SK-N-SH (cell line): ENCODE results near the gene LNPEP.

Source experiments
- MAX ChIP-seq: IDR thresholded peaks from 2 replicates; pipeline ENCODE4 v1.4.0; 2012; ENCODE audit warnings: low read depth
- POLR2AphosphoS5 ChIP-seq: IDR thresholded peaks from 2 replicates; pipeline ENCODE4 v1.6.1; 2012; ENCODE audit warnings: low read depth, low read length
- SIN3A ChIP-seq: IDR thresholded peaks from 2 replicates; pipeline ENCODE4 v1.6.1; 2012; ENCODE audit warnings: low read depth, mild to moderate bottlenecking, low read length, moderate library complexity, borderline replicate concordance
- TF ChIP-seq, protein P1 (sequence below): IDR thresholded peaks from 2 replicates; pipeline ENCODE4 v1.4.0; 2012; ENCODE audit warnings: low read depth, borderline replicate concordance
- TF ChIP-seq, protein P2 (sequence below): fragments of 200-600 bp; sonication (generic); IDR thresholded peaks from 2 replicates; pipeline ENCODE4 v1.6.1; 2017; ENCODE audit warnings: antibody characterized with exemption, mild to moderate bottlenecking, moderate library complexity

DNA sequence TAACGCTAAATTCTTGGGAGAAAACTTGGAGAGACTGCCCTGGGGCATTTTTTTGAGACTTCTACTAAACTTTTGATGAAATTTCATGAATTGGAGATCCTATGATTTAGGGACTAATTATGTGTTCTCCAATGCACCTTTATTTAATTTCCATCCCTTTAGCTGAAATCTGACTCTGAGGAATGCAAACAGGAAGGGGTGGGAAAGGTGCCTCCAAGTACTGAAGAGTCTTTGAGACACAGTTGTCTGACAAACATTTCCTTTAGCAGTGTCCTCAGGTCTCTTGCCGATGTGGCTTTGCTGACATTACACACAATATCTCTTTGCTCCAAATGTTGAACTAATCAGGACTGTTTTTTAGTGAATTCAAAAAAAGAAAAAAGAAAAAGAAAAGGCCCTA lies 129.6 kb downstream of the LNPEP start:
- TF ChIP-seq, protein P1, sequence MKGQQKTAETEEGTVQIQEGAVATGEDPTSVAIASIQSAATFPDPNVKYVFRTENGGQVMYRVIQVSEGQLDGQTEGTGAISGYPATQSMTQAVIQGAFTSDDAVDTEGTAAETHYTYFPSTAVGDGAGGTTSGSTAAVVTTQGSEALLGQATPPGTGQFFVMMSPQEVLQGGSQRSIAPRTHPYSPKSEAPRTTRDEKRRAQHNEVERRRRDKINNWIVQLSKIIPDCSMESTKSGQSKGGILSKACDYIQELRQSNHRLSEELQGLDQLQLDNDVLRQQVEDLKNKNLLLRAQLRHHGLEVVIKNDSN = no peak
- TF ChIP-seq SIN3A (no peak), POLR2AphosphoS5 (no peak), MAX (no peak)
- TF ChIP-seq, protein P2, sequence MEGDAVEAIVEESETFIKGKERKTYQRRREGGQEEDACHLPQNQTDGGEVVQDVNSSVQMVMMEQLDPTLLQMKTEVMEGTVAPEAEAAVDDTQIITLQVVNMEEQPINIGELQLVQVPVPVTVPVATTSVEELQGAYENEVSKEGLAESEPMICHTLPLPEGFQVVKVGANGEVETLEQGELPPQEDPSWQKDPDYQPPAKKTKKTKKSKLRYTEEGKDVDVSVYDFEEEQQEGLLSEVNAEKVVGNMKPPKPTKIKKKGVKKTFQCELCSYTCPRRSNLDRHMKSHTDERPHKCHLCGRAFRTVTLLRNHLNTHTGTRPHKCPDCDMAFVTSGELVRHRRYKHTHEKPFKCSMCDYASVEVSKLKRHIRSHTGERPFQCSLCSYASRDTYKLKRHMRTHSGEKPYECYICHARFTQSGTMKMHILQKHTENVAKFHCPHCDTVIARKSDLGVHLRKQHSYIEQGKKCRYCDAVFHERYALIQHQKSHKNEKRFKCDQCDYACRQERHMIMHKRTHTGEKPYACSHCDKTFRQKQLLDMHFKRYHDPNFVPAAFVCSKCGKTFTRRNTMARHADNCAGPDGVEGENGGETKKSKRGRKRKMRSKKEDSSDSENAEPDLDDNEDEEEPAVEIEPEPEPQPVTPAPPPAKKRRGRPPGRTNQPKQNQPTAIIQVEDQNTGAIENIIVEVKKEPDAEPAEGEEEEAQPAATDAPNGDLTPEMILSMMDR = no peak
